Measurements from ENCODE around the gene DOCK9. TPM values are rescaled to one million over a fixed set of nuclear protein-coding genes. Genes with fewer than 3 reads are reported as not detected.

The DOCK9 gene
- total RNA-seq, 2 donors from 2014 or later = 58.6 to 102 TPM

DNA sequence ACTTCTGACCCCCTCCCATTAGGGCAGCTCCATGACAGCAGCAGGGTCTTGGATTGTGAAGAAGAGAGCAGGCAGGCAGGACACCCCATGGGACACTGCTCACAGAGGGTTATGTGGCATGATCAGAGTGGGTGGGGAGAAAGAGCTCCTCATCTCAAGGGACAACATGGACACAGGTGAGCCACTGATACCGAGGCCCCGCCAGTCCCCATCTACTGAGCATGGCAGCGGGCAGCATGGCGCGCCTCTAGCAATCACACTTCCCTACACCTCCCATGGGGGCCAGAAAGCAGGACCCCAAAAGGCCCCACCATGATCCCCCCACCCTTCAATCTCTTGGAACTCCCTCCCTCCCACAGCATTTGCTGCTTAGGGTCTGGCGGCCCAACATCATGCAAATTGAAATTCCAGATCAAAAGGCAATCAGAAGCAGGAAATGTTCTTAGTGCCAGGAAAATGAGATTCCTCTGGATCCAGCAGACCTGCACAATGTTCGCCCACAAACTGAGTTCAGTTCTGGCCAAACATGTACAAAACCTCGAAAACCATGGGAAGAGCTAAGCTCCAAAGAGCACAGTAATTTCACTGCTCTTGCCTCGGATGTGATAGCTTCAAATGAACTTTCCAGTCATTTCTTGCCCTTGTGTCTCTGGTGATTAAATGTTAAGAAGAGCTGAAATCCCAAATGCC is 14.8 kb downstream of the DOCK9 start:
- ATAC-seq (ENCODE audit: insufficient number of reproducible peaks, low FRiP score, low read depth) (no peak), DNase-seq (ENCODE audit: low spot score) (no peak)
- Histone ChIP-seq H3K4me3 (no peak overlapping the region), H3K36me3 (no peaks in the 10 kb centered on the region), H3K4me1 (ENCODE audit: control insufficient read depth in 1 of 2, low read depth in 2 of 2) (peaks cover 8 to 11% of the 10 kb centered on the region in 2 donors), H3K27me3 (replicated peaks; ENCODE audit: insufficient read depth) (no peaks in the 10 kb centered on the region), H3K27ac (no peak overlapping the region), H3K9me3 (no peaks in the 10 kb centered on the region)
- TF ChIP-seq, protein P1, sequence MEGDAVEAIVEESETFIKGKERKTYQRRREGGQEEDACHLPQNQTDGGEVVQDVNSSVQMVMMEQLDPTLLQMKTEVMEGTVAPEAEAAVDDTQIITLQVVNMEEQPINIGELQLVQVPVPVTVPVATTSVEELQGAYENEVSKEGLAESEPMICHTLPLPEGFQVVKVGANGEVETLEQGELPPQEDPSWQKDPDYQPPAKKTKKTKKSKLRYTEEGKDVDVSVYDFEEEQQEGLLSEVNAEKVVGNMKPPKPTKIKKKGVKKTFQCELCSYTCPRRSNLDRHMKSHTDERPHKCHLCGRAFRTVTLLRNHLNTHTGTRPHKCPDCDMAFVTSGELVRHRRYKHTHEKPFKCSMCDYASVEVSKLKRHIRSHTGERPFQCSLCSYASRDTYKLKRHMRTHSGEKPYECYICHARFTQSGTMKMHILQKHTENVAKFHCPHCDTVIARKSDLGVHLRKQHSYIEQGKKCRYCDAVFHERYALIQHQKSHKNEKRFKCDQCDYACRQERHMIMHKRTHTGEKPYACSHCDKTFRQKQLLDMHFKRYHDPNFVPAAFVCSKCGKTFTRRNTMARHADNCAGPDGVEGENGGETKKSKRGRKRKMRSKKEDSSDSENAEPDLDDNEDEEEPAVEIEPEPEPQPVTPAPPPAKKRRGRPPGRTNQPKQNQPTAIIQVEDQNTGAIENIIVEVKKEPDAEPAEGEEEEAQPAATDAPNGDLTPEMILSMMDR (IDR thresholded peaks at IDR 0.05) = no peak

DNA sequence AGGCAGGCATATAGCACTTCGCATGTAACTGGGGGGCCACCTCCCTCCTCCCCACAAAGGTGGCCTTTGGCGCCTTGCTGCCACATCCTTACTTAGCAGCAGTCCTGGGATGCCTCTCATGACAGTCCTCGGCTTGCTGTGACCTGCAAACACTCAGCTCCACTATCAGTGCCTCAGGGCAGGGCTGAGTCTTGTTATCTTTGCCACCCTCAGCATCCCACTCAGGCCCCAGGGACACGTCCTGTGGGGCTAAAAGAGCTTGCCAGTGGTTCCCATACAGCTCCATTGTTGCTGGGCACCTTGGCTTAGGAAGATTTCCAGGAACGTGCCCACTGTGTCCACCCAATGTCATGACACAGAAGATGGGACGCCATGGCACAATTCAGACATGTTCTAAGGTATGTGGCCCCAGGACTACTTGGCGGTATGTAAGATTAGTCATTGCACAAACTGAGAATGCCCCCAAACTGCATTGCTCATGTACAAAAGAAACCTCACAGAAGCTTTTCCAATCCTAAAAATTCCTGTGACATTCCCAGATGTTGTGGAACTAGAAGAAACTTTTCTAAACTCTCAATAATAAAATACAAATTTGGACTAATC is 16.3 kb downstream of the DOCK9 start:
- no peak overlapping the region for H3K4me3 ChIP-seq
- no peak overlapping the region for H3K27ac ChIP-seq
- no peaks in the 10 kb centered on the region for H3K27me3 ChIP-seq (replicated peaks; ENCODE audit: insufficient read depth)
- ATAC-seq (ENCODE audit: insufficient number of reproducible peaks, low FRiP score, low read depth) (no peak), DNase-seq (ENCODE audit: low spot score) (no peak)
- peaks cover 8 to 11% of the 10 kb centered on the region in 2 donors for H3K4me1 ChIP-seq (ENCODE audit: control insufficient read depth in 1 of 2, low read depth in 2 of 2)
- TF ChIP-seq, protein P1 (IDR thresholded peaks at IDR 0.05) = no peak
- H3K36me3 ChIP-seq = no peaks in the 10 kb centered on the region
- no peaks in the 10 kb centered on the region for H3K9me3 ChIP-seq

DNA sequence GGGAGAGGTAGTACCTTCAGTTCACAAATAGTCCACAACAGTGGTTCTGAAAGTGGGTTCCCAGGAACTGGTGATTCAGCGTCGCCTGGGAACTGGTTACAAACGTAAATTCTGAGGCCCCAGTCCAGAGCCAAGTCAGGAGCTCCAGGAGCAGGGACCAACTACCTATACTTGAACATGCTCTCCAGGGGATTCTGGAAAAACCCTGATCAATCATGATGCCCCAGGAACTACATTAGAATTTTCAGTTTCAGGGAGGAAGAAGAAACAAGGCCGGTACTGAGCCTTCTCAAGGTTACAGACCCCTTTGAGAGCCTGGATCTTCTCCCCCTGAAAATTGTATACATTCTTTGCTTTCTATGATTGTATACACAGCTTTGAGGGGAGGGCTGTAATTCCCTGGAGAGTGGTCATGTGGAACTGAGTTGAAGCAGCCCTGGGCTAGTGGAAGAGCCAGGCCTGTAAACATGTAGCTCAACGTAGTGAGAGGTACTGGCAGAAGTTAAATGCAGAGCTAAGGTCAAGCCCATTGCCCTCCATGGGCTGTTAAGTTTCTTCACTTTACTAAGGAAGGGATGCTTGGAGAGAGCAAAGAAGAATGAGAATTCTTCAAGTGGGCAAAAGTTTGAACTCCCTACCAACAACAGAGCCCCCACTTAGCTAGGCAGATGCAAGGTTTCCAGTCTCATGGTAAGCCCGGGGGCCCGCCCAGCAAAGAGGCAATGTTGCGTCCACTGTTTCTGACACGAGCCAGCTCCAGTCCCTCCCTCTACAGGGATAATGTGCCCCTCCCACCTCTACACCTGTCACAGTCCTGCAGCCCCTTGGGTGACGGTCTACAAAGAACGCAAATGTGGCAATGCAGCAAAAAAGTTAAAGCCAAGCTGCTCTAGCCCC is 17.0 kb downstream of the DOCK9 start:
- no peaks in the 10 kb centered on the region for H3K36me3 ChIP-seq
- ATAC-seq (ENCODE audit: insufficient number of reproducible peaks, low FRiP score, low read depth) (no peak), DNase-seq (ENCODE audit: low spot score) (no peak)
- H3K4me3 ChIP-seq = no peak overlapping the region
- peaks cover 8 to 11% of the 10 kb centered on the region in 2 donors for H3K4me1 ChIP-seq (ENCODE audit: control insufficient read depth in 1 of 2, low read depth in 2 of 2)
- H3K27me3 ChIP-seq (replicated peaks; ENCODE audit: insufficient read depth) = no peaks in the 10 kb centered on the region
- TF ChIP-seq, protein P1 (IDR thresholded peaks at IDR 0.05) = no peak
- H3K9me3 ChIP-seq = no peaks in the 10 kb centered on the region
- no peak overlapping the region for H3K27ac ChIP-seq

DNA sequence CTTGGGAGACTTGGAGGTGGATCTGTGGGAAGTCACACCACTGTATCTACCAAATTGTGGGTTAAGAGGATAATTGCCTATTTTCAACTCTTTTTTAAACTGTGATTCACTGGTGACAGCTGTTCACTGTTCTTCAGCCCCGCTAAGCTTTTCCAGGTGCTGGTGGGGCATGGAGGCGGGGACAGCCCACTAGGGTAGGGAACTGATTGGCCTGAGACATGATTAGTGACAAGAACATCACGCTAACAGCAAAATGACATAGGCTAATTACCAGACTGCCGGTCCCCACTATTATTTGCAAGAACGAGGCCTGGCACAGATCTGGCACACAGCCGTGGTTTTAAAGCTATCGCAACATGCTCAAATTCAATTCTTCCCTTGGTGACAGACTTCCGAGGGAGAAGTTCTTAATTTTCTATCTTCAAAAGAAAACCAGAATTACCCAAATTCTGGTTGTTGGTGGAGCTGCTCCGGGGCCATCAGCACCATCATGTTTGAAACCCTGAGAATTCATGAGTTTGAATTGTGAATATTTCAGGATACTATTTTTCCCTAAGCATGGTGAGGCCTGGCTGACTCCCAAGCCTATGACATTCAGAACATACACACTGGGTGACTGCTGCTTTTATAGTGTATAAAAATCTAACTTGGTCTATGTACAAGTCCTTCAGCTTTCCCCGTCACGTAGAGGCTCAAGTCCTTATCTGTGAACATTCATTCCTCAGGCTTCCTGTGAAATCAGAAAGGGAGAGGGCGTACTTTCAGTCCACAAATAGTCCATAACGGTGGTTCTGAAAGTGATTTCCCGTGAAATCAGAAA is 17.9 kb downstream of the DOCK9 start:
- Histone ChIP-seq H3K27me3 (replicated peaks; ENCODE audit: insufficient read depth) (no peaks in the 10 kb centered on the region), H3K4me1 (ENCODE audit: control insufficient read depth in 1 of 2, low read depth in 2 of 2) (peaks cover 8 to 11% of the 10 kb centered on the region in 2 donors), H3K9me3 (no peaks in the 10 kb centered on the region), H3K36me3 (no peaks in the 10 kb centered on the region), H3K4me3 (no peak overlapping the region), H3K27ac (no peak overlapping the region)
- TF ChIP-seq, protein P1 (IDR thresholded peaks at IDR 0.05) = no peak
- no peak for ATAC-seq (ENCODE audit: insufficient number of reproducible peaks, low FRiP score, low read depth)
- no peak for DNase-seq (ENCODE audit: low spot score)
